ENCODE measurements around the gene LRRC59. TPM values are rescaled to one million over a fixed set of nuclear protein-coding genes. Genes with fewer than 3 reads are reported as not detected.
A peak's percentile ranks its signal among the peaks of the same experiment; 100 is the strongest.

Gene LRRC59
- total RNA-seq, 1 experiment from 2014 or later, result 155 TPM

DNA sequence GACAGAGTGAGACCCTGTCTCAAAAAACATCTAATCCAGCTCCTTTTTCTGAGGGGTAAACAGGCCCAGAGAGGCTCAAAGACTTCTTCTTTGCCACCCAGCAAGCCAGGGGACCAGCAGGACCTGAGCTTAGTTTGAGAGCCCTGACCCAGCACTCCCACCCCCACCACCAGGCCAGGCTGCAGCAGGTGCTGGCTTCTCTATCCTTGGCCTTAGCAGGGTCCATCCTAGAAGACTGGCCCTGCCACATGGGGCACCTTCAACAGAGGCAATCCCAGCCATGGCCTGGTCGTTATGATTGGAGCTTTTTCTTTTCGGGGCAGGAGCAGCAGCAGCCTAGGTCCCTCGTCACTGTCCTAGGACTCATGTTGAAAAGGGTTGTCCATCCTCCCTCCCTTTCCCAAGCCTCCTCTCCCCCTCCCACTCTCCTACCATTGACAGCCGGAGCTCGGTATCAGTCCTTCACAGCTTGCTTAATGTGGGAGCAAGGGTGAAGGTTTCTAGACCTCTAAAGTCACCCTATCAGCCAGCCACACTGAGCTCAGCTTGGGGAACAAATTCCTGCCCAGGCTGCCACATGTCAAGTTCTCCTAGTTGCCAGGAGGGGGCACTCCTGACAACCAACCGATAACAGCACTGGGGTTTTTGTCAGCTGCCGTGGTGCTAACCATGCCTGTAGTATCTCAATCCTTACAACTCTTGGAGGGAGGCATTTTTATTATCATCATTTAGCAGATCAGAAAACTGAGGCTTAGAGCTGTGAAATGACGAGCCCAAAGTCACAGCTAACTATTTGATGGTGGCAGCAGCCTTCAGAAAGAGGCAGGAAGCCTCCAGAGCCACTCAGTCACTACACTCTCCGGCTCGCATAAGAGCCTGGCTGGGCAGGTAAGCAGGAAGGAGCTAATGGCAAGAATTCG, 35.5 kb downstream of the LRRC59 start:
- DNase-seq (ENCODE audit: low read depth), result peak; percentile 47

DNA sequence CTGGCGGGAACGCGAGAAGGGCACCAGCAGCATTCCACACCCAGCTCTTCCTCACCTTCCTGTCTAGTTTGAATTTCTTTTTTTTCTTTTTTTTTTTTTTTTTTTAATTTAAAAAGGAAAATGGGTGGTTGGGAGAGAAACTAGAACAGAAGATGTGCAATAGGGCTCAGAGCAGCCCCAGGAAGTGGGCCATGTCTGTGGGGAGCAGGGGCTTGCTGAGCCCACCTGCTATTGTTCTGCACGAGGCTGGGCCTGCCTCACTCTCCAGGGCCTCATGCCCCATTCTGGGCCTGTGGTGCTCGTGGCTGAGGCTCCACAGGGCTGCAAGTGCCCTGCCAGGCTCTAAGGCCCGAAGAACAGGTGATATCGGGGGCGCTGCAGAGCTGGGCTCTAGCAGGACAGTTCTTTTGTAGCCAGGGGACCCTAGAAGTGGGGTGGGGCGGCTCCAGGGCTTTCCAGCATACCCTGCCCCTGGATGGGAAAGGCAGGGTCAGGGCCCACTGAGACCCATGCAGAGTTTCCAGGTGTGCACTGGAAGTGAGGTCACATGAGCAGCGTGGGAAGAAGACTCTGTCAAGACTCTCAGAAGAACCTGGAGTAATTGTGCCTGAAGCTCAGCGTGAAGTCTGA, 36.7 kb downstream of the LRRC59 start:
- DNase-seq (ENCODE audit: low read depth), result no peak

DNA sequence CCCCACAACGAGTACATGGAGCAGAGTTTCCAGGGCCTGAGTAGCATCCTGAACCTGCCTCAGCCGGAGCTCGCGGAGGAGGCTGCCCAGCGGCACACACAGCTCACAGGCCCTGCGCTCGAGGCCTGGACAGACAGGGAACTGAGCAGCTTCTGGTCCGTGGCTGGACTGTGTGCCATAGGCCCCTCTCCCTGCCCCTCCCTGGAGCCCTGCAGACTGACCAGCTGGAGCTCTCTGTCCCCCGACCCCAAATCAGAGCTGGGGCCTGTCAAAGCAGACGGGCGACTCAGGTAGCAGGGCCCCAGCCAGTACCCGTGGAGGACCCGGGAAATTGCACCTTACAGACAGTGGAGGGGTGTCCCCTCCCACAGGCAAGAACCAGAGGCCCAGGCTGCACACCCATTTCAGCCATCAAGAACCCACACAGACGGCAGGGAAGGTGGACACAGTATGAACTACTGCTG, 37.3 kb downstream of the LRRC59 start:
- no peak for DNase-seq (ENCODE audit: low read depth)

DNA sequence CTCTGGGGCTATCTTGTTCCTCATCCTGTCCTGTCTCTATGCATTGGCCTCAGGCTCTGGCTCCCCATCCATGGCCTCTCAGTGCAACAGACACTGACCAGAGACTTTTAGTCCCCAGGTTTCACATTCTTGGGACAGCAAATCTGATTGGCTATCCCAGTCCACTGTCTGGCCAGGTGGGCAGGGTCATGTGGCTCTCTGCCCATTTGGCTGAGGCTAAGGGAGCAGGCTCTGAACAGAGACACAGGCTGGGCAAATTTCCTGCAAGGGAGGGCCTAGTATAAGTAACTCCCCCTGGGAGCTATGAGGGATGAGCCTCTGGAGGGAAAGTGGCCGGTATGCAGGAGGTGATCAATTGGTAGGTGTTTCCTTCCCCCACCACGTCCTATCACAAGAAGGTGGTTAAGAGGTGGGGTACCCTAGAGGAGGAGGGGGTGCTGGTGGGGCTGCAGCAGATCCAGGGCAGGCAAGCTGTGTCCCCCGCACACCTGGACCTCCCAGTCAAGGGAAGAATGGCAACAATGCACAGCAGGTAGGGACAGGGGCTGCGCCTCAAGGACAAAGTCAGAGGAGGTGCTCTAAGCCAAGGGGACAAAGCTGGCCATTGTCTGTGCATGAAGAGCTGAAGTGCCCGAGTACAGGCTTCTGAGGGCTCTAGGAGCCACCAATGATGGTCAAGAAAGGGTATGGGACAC, 38.2 kb downstream of the LRRC59 start:
- DNase-seq (ENCODE audit: low read depth), result no peak

DNA sequence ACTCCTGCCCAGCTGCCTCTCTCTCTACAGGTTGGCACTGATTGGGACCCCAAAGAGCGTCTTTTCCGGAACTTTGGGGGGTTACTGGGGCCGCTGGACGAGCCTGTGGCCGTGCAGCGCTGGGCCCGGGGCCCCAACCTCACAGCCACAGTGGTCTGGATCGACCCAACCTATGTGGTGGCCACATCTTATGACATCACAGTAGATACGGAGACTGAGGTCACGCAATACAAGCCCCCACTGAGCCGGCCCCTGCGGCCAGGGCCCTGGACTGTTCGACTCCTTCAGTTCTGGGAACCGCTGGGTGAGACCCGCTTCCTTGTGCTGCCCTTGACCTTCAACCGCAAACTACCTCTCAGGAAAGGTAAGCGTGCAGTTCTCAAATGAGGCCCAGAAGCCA, 39.1 kb downstream of the LRRC59 start:
- no peak for DNase-seq (ENCODE audit: low read depth)

DNA sequence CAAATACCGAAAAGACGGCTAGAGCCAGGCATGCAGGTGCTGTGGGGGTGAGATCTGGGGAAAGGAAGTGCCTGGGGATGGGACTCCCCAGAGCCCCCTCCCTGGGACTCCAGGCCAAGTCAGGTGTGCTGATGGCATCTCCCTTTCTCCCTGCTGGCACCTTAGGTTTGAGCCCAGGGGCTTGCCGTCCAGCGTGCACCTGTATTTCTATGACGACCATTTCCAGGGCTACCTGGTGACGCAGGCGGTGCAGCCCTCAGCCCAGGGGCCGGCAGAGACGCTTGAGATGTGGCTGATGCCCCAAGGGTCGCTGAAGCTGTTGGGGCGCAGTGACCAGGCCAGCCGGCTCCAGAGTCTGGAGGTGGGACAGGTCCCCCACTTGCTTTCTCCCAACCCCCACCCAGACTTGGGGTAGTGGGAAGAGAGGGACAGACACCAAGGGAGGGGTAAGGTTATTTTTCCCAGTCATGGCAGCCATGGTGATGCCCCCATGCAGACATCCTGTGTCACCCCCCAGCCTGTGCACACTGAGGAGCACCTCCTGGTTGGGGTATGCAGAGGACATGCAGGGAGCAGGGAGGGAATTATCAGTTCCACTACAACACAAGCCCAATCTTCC, 40.3 kb downstream of the LRRC59 start:
- no peak for DNase-seq (ENCODE audit: low read depth)

DNA sequence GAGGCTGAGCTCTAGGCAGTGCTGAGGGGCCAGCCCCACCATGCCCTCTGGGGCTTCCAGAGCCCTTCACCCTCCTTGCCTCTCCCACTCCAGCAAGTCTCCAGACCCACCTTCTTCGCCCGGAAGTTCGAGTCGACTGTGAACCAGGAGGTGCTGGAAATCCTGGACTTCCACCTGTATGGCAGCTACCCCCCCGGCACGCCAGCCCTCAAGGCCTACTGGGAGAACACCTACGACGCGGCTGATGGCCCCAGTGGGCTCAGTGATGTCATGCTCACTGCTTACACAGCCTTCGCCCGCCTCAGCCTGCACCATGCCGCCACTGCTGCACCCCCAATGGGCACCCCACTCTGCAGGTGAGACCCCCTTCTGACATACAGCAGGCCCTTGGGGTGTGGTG, 40.9 kb downstream of the LRRC59 start:
- DNase-seq (ENCODE audit: low read depth), result no peak

DNA sequence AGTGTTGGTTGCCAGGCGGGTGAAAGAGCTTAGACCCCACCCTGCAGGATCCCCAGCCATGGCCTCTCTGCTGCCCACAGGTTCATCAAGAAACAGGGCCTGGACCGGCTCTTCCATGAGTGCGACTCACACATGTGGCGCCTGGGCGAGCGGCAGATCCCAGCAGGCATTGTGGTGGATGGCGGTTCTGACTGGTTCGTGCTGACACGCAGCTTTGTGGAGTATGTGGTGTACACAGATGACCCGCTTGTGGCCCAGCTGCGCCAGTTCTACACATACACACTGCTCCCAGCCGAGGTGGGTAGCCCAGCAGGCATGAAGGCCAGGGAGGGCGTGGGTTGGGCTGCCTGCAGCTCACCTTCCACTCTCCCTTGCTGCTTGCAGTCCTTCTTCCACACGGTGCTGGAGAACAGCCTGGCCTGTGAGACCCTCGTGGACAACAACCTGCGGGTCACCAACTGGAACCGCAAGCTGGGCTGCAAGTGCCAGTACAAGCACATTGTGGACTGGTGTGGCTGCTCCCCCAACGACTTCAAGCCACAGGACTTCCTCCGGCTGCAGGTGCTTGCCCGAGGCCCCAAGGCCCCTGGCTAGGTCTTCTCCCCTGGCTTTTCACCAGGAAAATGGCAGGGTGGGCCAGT, 41.5 kb downstream of the LRRC59 start:
- no peak for DNase-seq (ENCODE audit: low read depth)

DNA sequence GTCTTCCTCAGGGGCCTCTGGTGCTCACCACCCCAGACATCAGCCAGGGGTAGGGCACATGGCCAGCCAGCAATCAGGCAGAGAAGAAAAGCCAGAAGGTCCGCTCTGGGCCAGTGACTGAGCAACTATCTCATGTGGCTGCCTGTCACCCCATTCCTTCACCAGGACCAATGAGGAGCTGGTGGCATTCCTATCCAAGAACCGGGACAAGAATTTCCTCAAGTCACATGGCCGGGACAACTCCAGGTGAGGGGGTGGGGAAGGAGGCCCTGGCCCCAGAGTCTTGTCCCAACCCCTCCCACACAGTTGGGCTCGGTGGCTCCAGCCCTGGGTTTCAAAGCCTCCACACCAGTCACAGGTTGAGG, 42.0 kb downstream of the LRRC59 start:
- no peak for DNase-seq (ENCODE audit: low read depth)

DNA sequence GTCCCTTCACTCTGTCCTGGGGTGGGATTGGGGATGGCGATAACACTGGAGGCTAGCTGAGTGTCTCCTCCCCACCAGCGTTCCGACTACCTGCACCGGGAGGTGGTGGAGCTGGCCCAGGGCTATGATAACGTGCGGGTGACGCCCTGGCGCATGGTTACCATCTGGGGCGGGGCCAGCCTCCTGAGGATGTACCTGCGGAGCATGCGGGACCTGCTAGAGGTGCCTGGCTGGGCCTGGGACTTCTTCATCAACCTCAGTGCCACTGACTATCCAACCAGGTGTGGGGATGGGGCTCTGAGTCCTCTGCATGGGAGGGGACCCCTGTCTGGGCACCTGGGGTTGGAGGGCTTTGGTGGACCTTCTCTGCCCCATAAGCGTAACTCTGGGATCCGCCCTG, 42.5 kb downstream of the LRRC59 start:
- no peak for DNase-seq (ENCODE audit: low read depth)

DNA sequence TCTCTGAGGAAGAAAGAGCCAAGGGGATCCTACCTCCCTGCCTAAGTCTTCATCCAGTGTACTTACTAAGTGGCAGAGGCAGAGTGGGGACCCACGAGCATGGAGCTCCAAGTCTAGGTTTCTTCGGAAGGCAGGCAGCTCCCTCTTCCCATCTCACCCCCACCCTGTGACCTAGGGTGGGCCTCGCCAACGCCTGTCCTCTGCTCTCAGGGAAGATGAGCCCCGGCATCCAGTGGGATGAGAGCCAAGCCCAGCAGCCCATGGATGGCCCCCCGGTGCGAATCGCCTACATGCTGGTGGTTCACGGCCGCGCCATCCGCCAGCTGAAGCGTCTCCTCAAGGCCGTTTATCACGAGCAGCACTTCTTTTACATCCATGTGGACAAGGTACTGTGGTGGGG, 43.1 kb downstream of the LRRC59 start:
- DNase-seq (ENCODE audit: low read depth), result no peak

DNA sequence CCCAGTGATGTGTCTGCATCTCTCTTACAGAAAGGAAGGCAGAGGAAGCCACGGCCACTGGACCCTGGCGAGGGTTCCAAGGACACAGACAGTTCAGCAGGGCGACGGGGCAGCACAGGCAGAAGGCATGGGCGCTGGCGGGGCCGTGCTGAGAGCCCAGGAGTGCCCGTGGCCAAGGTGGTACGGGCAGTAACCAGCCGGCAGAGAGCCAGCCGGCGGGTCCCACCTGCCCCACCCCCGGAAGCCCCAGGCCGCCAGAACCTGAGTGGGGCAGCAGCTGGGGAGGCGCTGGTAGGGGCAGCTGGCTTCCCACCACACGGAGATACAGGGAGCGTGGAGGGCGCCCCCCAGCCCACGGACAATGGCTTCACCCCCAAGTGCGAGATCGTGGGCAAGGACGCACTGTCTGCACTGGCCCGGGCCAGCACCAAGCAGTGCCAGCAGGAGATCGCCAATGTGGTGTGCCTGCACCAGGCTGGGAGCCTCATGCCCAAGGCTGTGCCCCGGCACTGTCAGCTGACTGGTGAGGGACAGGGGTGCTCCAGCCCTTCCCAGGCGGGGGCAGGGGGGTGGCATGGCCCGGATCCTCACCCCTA, 43.6 kb downstream of the LRRC59 start:
- DNase-seq (ENCODE audit: low read depth), result no peak

DNA sequence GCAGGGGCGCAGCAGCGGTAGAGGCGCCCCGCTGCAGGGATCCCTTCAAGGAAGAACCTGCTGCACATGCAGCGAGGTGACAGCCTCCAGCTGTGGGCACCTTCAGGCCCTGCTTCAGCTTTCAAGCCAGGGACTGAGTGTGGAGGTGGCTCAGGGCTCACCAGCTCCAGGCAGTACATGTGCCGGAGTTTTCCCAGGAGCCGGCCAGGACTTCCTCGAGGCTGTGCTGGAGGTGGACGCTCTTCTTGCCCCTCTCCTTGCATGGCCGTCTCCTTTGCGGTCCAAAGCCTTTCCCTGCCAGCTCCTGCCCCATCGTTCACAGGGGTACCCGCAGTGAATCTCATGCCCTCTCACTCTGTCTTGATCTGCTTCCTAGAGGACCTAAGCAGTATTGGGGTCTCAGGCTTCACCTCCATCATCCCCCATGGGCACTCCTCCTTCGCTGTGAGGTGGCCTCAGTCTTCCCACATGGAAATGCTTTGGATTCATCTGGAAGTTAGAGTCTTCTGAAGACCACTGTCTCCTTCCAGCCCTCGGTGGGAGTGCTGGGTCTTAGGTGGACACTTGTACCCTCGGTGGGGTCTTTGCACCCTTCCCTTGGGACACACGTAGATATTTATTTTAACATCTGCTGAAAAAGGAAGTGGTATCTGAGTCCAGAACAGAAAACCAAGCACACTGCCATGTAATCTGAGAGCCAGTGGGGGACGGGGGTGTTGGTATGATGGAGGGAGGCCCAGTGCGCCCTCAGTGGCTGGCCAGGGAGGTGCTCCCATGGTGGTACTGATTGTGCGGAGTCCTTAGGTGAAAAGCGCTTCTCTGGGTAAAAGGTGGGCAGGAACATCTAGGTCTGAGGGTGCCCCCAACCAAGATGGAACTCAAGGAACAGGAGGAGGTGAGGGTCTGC, 44.4 kb downstream of the LRRC59 start:
- DNase-seq (ENCODE audit: low read depth), result no peak

DNA sequence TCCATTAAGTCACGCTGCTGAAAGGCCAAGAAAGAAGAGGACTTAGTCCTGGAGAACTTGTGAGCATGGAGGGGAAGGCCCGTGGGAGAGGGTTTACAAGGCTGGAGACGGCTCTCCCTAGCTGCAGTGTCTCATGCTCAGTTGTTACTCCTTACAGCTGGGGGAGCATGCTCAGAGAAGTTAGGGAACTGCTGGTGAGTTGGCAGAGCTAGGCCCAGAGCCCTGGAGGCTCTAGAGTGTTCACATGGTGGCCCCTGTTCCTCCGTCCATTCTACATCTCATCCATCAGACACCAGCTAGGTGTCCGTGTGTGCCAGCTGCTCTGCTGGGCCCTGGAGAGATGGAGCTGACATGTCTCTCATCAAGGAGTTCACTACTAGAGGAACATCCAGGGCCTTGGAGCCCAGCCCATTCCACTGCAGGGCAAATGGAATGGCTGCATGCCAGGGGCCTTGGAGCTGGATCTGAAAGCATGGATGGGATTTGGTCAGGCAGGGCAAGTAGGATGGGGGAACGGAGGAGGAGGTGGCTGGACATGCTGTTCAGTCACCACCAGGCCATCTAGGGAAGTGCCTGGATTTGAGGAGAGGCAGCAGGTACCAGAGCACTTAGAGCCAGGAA, 45.1 kb downstream of the LRRC59 start:
- no peak for DNase-seq (ENCODE audit: low read depth)

DNA sequence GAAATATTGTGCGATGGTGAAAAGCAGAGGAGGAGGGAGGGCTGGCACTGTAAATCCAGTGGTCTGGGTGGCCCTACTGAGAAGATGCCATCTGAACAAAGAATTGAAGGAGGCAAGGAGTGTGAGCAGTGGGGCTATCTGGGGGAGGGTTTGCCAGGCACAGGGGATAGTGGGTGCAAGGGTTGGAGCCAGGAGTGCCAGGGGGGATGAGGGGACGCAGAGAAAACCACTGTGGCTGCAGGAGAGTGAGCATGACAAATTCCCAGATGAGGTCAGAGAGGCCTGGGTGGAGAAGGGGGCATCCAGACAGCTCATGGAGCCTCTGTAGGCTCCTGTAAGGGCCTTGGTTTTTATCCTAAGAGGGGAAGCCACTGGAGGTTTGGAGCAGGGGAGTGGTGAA, 46.6 kb downstream of the LRRC59 start:
- no peak for DNase-seq (ENCODE audit: low read depth)

DNA sequence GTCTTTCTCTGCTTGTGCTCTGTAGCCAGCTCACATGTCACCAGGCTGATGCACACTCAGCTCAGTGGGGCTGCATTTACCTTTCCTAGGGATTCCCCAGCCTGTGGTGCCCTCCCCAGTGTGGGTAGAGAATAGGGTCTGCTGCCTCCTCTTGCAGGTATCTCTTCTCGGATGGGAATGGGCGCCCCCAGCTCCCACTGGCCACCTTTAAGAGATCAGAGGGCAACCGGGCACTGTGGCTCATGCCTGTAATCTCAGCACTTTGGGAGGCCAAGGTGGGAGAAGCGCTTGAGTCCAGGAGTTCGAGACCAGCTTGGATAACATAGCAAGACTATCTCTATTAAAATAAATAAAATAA, 48.1 kb downstream of the LRRC59 start:
- no peak for DNase-seq (ENCODE audit: low read depth)

DNA sequence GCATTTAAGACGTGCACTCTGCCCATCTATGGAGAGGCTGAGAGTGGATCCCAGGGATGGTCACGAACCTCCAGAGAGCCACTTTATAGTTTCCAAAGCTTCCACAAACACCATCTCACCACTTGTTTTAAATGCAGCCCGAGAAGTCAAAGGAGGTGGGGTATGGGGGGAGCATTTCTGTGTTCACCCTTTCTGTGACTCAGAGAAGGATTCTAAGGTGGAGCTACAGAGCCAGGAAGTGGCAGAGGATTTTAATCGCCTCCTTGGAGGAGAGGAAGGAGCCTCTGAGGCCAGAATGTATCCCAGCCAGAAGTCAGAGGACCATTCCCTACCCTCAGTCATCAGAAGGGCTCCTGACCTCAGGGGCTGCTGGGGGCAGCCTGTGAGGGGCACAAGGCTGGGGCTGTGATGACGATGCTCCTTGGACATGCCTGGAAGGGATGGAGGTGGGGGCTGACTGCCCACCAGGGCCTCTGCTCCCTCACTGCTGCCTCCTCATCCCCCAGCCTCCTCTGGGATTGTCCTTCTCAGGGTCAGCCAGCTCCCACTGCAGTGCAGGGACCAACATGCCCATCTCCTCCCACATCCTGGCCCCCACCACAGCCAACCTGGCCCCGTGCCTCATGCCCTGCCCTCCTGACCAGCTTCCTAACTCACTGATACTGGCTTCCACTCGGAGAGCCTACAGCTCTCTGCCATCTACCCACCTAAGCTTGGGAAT, 48.6 kb downstream of the LRRC59 start:
- DNase-seq (ENCODE audit: low read depth), result peak; percentile 38

DNA sequence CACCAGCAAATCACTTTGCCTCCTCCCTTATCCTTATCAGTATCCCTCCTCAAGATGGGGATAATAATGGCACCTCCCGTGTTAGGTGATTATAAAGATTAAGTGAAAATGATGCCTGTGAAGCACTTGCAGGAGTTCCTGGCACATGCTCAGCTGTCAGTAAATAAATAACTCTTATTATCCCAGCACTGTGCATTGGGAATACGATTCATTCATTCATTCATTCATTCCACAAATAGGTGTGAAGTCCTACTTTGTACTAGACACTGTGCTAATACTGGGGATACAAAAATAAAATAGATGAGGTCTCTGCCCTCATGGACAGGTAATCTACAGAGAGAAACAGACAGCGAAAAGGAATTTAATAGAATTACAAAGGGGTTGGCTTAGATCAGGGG, 49.4 kb downstream of the LRRC59 start:
- DNase-seq (ENCODE audit: low read depth), result no peak
